ENCODE data around the gene PELI2.

GRCh38 chr14:56149151-56149550 is 30.9 kb downstream of the PELI2 start:
- TF ChIP-seq CTCF (tag by site-specific recombination; IDR thresholded peaks at IDR 0.05) = no peak
- TF ChIP-seq ZNF140 (tag by site-specific recombination; IDR thresholded peaks at IDR 0.05) = no peak
- no peak for TF ChIP-seq ZNF18 (tag by site-specific recombination; IDR thresholded peaks at IDR 0.05)
- TF ChIP-seq ELK4 (IDR thresholded peaks at IDR 0.05; ENCODE audit: borderline replicate concordance, low read depth, low read length) = no peak
- TF ChIP-seq ZNF792 (tag by site-specific recombination; IDR thresholded peaks at IDR 0.05) = no peak
- TF ChIP-seq ZNF513 (tag by site-specific recombination; IDR thresholded peaks at IDR 0.05) = no peak
- no peak for TF ChIP-seq ZNF138 (tag by site-specific recombination; IDR thresholded peaks at IDR 0.05; ENCODE audit: borderline replicate concordance)
- TF ChIP-seq PRDM4 (tag by site-specific recombination; IDR thresholded peaks at IDR 0.05) = no peak
- TF ChIP-seq MZF1 (tag by site-specific recombination; IDR thresholded peaks at IDR 0.05; ENCODE audit: borderline replicate concordance) = no peak
